ENCODE data around the gene ADGRG4. TPM values are rescaled to one million over a fixed set of nuclear protein-coding genes. Genes with fewer than 3 reads are reported as not detected.

The ADGRG4 gene
- total and polyA plus RNA-seq, 4 donors, result under 0.01 TPM; not detected in 3

GRCh38 chrX:136268051-136269048, 32.4 kb upstream of the ADGRG4 start:
- peak; percentile 32 for DNase-seq (ENCODE audit: low spot score)
- H3K9ac ChIP-seq (ENCODE audit: low read depth in 1 of 2, low read length in 2 of 2), result no peak overlapping the region
- TF ChIP-seq CTCF (IDR thresholded peaks at IDR 0.05; ENCODE audit: low read depth, low read length, missing input control) (peak; percentile 71), RAD21 (IDR thresholded peaks at IDR 0.05) (peak; percentile 81 to 88), YY1 (IDR thresholded peaks at IDR 0.05) (no peak)

GRCh38 chrX:136269921-136270320, 30.8 kb upstream of the ADGRG4 start:
- TF ChIP-seq EGR1 (IDR thresholded peaks at IDR 0.05; ENCODE audit: low read depth in 2 of 2) (no peak), RXRA (IDR thresholded peaks at IDR 0.05) (no peak), FOXA1 (IDR thresholded peaks at IDR 0.05) (no peak), JUND (IDR thresholded peaks at IDR 0.05) (no peak), HNF4A (conservative IDR thresholded peaks at IDR 0.05) (no peak), RAD21 (IDR thresholded peaks at IDR 0.05) (no peak), REST (IDR thresholded peaks at IDR 0.05) (no peak), TAF1 (conservative IDR thresholded peaks at IDR 0.05) (no peak), ZBTB33 (IDR thresholded peaks at IDR 0.05) (no peak), CTCF (IDR thresholded peaks at IDR 0.05; ENCODE audit: low read depth, low read length, missing input control) (no peak), HNF4G (IDR thresholded peaks at IDR 0.05) (no peak), NR2F2 (IDR thresholded peaks at IDR 0.05) (no peak), MAX (IDR thresholded peaks at IDR 0.05) (no peak), FOXA2 (IDR thresholded peaks at IDR 0.05) (no peak), GABPA (IDR thresholded peaks at IDR 0.05 in 1 of 2, conservative IDR thresholded peaks at IDR 0.05 in 1 of 2) (no peak), ATF3 (IDR thresholded peaks at IDR 0.05) (no peak), YY1 (IDR thresholded peaks at IDR 0.05) (no peak), SP1 (IDR thresholded peaks at IDR 0.05) (no peak)
- Histone ChIP-seq H3K4me1 (ENCODE audit: control insufficient read depth in 4 of 4, insufficient read depth in 4 of 4, low read length in 3 of 4) (peaks cover 0 to 14% (median 9%) of the 10 kb centered on the region in 4 donors), H3K27ac (ENCODE audit: low read depth in 1 of 2, low read length in 2 of 2) (no peak overlapping the region), H3K4me3 (ENCODE audit: low read depth in 1 of 3, low read length in 3 of 3) (no peak overlapping the region), H3K36me3 (ENCODE audit: control insufficient read depth in 4 of 4, insufficient read depth in 3 of 4, low read depth in 1 of 4, low read length in 3 of 4) (no peaks in the 10 kb centered on the region), H3K9ac (ENCODE audit: low read depth in 1 of 2, low read length in 2 of 2) (no peak overlapping the region), H3K27me3 (ENCODE audit: control insufficient read depth in 4 of 4, insufficient read depth in 4 of 4, low read length in 3 of 4) (no peaks in the 10 kb centered on the region), H3K9me3 (ENCODE audit: control insufficient read depth in 4 of 4, low read length in 3 of 4) (no peaks in the 10 kb centered on the region)
- no peak for DNase-seq (ENCODE audit: low spot score)
- WGBS, result 75% methylated on average over 1 of the region's 1 CpG

More at GRCh38 chrX:136268051-136269048, 32.4 kb upstream of the ADGRG4 start:
- WGBS, result 54% methylated on average over 5 of the region's 5 CpGs
- Histone ChIP-seq H3K4me1 (ENCODE audit: control insufficient read depth in 4 of 4, insufficient read depth in 4 of 4, low read length in 3 of 4) (peaks cover 0 to 7% (median 4%) of the 10 kb centered on the region in 4 donors), H3K36me3 (ENCODE audit: control insufficient read depth in 4 of 4, insufficient read depth in 3 of 4, low read depth in 1 of 4, low read length in 3 of 4) (no peaks in the 10 kb centered on the region), H3K27ac (ENCODE audit: low read depth in 1 of 2, low read length in 2 of 2) (no peak overlapping the region), H3K27me3 (ENCODE audit: control insufficient read depth in 4 of 4, insufficient read depth in 4 of 4, low read length in 3 of 4) (no peaks in the 10 kb centered on the region), H3K9me3 (ENCODE audit: control insufficient read depth in 4 of 4, low read length in 3 of 4) (no peaks in the 10 kb centered on the region), H3K4me3 (ENCODE audit: low read depth in 1 of 3, low read length in 3 of 3) (no peak overlapping the region)
